Middle frontal gyrus (tissue), 1 donor: ENCODE measurements around the gene SCO1.
"Not testable (repeated sequence)": the region's sequence is repeated elsewhere in the genome, so short reads cannot be mapped to it uniquely, and the experiment has no call there.

Experiments
- DNase-seq: peaks from one replicate; pipeline ENCODE4 v3.0.0-alpha.2; 2015; ENCODE audit warnings: low spot score; ENCODE audit errors: extremely low spot score

SCO1 gene

DNA sequence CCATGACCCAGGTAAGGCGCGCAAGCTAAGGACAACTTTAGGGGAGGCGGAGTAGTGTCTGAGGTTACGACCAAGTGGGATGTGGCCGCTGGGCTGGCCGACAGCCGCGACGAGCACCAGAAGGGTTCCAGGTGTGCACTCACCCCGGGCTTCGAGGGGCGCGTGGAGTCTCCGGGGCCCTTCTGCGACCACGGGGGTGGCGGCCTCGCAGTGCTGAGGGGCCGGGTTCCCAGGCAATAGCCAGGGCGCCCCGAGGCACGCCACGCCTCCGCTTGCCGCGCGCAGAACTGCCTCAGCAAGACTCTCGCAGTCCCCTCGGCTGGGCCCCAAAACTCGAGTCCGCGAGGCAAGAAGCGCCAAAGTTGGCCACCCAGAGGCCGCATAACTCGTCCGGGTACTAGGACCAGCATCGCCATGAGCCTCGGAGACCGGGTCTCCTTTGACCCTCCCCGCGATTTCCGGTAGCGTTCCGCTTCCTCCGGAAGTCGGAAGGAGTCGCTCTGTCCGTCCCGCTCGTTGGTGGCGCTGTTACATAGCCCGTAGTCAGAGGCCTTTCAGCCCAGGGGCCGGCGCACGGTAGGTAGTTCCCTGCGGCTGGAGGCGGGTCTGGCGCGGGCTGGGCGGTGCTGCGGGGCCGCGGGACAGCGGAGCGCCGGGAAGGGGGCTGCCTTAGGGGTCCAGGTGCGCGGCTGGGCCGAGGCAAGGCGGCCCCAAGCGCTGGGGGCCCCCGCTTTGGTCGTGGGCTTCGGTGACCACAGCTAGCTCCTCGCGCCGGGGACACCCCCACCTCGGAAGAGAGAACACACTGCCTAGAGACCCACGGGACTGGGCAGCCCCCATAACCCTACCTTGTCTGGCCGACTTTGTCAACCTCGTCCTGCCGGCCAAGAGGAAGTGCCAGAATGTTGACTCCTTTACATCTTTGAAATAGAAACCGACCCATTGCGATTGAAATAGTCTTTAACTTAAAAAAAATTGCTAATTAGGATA is at the start of gene SCO1, which contains the start of gene ADPRM:
Gene SCO1 (minus strand): TSS at position 442 of the 990 bp plus-strand sequence. CDS start 26 bp downstream, at position 416.
Gene ADPRM (plus strand): TSS at position 503 of the 990 bp plus-strand sequence. CDS start 7,333 bp downstream, outside the sequence.
- DNase-seq: peak; percentile 92

- DNase-seq: no peak
Measured at GRCh38 chr17:10745231-10745630, 47.9 kb upstream of the SCO1 start.

GRCh38 chr17:10744501-10745000 is 47.2 kb upstream of the SCO1 start:
- DNase-seq: no peak

DNA sequence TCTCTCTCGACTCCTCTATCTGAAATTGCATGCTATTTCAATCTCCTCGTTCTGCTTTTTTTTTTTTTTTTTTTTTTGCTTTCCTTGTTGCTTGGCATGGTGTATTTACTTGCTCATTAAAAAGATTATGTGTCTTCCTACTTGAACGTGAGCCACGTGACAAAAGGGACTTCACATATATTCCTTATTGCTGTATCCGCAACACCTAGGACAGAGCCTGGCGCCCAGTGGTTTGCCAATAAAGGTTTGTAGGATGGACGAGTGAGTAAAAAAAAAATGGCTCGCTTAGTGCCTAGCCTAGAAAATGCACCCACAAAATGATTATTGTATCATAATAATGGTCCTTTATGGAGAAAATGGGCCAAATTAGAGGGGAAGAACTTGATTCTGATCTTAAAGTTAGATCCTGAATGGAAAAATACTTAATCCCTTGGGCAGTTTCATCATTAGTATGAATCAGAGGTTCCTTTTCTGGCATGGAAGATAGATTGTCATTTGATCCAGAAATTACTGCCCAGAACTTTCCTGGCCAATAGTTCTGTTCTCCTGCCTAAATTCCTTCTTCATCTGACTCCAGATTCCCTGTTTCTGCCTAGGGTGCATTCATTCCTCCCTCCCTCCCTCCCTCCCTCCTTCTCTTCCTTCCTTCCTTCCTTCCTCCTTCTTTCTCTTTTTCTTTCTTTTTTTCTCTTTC is 46.1 kb upstream of the SCO1 start:
- DNase-seq: no peak

- DNase-seq: no peak
Measured at GRCh38 chr17:10742431-10742830, 45.1 kb upstream of the SCO1 start.

DNA sequence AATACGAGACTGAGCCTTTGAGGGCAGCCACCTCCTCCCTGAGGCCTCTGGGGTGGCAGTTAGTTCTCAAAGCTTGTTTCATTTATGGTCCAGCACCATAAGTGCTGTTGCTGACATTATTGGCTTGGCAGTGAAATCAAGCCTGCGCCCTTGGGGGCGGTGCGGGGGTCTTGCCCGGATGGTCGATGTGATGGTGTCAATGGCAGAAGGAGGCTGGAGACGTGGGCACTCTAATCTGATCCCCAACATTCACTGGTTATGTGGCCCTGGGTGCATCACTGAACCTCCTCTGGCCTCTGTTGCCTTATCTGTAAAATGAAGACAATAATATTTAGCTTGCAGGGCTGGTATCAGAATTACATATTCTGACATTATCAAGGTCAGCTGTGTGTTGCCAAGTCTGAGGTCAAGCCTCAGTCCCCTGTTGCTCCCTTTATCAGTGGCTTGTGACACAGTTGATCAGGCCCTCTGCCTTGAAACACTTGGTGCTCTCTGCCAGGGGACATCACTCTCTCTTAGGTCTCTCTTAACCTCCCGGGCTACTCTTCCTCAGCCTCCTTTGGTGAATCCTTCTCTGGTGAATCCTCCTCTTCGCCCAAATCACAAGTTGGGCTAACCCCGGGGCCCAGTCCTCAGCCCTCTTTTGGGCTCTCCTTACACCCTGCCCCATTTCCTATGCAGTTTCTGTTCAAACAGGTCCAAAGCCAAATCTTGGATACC is 44.2 kb upstream of the SCO1 start:
- DNase-seq: no peak

GRCh38 chr17:10739386-10739785 is 42.1 kb upstream of the SCO1 start:
- no peak for DNase-seq

- no peak for DNase-seq
Measured at GRCh38 chr17:10738521-10739258, 41.4 kb upstream of the SCO1 start.

- DNase-seq: no peak
Measured at GRCh38 chr17:10737736-10738135, 40.4 kb upstream of the SCO1 start.

- no peak for DNase-seq
Measured at GRCh38 chr17:10737168-10737622, 39.9 kb upstream of the SCO1 start.

- DNase-seq: no peak
Measured at GRCh38 chr17:10735821-10736220, 38.5 kb upstream of the SCO1 start.

DNA sequence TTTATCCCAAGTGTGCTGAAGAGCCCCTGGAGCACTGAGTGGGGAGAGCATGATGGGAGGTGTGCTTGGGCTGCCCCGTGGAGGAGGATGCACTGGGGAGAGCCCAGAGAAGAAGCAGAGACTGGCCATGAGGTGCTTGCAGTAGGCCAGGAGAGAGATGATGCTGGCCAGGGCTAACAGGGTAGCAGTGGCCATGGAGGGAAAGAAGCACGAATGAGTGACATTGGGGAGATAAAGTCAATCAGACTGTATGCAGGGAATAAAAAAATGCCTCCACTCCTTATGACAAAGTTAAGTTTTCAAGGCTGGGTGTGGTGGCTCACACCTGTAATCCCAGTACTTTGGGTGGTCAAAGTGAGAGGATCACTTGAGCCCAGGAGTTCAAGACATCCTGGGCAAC is 37.9 kb upstream of the SCO1 start:
- DNase-seq: no peak

DNA sequence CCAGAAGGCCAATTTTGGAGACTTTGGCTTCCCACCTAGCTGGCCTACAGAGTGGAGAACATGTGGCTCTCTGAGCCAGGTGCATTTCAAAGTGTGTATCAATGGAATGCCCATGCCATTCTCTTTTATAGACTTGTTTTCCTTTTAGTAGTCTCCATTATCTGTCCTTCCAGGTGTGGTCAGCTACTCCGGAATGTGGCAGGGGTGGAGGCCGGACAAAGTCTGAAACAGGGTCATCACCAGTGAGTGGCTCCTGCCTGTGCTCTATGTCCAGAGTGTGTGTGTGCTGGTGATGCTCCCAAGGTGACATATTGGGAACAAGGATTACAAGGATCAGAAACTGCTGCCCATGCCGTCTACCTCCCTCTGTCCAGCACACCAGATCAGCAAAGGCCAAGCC is 36.3 kb upstream of the SCO1 start:
- no peak for DNase-seq

- not testable (repeated sequence) for DNase-seq
Measured at GRCh38 chr17:10732121-10732520, 34.8 kb upstream of the SCO1 start.

DNA sequence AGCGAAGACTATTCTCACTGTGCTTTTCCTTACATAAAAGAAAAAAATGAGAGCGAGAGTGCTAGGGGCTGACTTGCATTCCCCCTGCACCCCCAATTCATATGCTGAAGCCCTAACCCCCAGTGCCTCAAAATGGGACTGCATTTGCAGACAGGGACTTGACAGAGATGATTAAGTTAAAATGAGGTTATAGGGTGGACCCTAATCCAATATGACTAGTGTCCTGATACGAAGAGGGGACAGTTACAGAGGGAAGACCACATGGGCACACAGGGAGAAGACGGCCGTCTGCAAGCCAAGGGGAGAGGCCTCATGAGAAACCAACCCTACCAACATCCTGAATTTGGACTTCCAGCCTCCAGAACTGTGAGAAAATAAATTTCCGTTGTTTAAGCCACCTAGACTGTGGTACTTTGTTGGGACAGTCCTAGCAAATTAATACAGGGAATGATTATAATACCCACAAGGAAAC is 34.1 kb upstream of the SCO1 start:
- DNase-seq: no peak

DNA sequence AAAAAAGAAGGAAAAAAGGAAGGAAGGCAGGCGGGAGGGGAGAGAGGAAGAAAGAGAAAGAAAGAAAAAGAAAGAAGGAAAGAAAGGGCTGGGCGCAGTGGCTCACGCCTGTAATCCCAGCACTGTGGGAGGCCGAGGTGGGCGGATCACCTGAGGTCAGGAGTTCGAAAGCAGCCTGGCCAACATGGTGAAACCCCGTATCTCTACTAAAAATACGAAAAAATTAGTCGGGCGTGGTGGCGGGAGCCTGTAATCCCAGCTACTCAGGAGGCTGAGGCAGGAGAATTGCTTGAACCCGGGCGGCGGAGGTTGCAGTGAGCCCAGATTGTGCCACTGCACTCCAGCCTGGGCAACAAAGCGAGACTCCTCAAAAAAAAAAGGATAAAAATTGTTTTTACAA is 32.9 kb upstream of the SCO1 start:
- DNase-seq: not testable (repeated sequence)

- no peak for DNase-seq
Measured at GRCh38 chr17:10729334-10730193, 32.2 kb upstream of the SCO1 start, which contains the start of gene TMEM220. Gene TMEM220, minus strand, starts transcription at chr17:10730023. Its CDS starts 172 bp downstream, at chr17:10729851.

DNA sequence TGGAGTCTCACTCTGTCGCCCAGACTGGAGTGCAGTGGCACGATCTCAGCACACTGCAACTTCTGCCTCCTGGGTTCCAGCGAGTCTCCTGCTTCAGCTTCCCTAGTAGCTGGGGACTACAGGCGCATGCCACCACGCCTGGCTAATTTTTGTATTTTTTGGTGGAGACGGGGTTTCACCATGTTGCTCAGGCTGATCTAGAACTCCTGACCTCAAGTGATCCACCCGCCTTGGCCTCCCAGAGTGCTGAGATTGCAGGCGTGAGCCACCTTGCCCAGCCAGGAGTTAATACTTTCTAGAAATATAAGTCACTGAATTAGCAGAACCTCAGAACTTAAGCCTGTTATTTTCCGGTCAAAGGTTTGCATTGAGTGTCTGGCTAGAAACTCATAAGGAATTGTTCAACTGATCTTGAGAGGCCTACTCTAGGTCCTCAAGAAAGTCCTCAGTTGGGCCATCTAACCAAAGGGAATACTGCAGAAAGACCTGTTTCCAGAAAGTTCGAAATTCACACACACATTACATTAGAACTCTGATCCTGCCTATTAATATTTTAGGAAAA is 31.1 kb upstream of the SCO1 start:
- no peak for DNase-seq

DNA sequence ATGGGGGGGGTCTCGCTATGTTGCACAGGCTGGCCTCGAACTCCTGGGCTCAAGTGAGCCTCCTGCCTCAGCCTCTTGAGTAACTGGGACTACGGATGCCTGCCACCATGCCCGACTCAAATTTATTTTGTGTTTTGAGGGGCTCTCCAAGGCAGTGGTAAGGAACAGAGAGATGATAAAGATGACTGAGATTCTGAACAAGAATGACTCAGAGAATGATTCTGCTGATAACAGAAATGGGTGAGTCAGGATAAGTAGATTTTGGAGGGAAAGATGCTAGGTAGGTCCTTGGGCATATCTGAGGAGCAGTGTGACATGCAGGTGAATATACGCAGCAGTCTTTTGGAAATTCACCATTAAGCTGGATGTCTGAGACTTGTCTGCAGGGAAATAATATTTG is 29.9 kb upstream of the SCO1 start:
- no peak for DNase-seq
